OCI-LY7 (cell line): ENCODE results near the gene CHD2.

Experiments used
- EZH2phosphoT487 ChIP-seq: fragments of 200-600 bp; sonication (generic); IDR thresholded peaks from 2 replicates; pipeline ENCODE4 v1.6.1; 2018; ENCODE audit warnings: low read depth, borderline replicate concordance, mild to moderate bottlenecking, mixed run types, antibody characterized with exemption, low read length, moderate library complexity, mixed read lengths
- TF ChIP-seq, protein P1 (sequence below): fragments of 200-600 bp; sonication (generic); conservative IDR thresholded peaks from 2 replicates; pipeline ENCODE4 v1.5.1; 2014; ENCODE audit warnings: mild to moderate bottlenecking, antibody characterized with exemption, low read length, moderate library complexity, mixed read lengths

DNA sequence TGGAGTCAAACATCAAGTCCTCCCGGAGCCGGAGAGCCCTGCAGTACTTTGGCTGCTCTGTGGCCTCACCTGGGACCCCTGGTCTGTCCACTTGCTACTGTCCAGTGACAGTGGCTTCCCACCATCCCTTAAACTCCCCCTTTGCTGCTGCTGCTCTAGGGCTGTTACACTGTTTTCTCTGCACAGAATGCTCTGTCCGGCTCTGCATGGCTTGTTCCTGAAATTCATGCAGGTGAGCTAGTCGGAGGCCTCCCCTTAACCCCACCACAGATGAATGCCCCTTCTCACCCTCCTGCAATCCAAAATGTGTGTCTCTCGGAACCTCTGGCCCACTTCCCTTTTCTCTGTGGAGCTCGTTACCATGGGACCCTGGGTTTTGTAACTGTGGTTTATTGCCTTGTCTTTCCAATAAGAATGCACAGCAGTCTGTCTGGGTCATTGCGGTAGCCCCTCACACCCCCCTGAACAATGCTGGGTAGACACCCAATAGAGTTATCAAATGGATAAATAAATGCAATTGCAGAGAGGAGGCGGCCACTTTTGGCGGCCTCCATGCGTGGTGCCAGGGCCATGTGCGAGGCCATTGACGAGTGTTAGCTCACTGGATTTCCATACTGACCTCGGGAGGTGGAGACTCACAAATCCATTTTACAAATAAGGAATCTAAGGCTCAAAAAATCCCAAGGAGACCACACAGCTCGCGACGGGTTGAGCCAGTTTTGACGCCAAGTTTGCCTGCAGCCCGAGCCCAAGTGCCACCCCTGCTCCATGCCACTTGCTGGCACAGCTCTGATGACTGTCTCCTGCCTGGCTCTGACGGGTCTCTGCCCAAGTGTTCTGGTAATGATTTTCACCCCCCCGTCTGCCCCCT is 140.4 kb downstream of the CHD2 start:
- TF ChIP-seq, protein P1, sequence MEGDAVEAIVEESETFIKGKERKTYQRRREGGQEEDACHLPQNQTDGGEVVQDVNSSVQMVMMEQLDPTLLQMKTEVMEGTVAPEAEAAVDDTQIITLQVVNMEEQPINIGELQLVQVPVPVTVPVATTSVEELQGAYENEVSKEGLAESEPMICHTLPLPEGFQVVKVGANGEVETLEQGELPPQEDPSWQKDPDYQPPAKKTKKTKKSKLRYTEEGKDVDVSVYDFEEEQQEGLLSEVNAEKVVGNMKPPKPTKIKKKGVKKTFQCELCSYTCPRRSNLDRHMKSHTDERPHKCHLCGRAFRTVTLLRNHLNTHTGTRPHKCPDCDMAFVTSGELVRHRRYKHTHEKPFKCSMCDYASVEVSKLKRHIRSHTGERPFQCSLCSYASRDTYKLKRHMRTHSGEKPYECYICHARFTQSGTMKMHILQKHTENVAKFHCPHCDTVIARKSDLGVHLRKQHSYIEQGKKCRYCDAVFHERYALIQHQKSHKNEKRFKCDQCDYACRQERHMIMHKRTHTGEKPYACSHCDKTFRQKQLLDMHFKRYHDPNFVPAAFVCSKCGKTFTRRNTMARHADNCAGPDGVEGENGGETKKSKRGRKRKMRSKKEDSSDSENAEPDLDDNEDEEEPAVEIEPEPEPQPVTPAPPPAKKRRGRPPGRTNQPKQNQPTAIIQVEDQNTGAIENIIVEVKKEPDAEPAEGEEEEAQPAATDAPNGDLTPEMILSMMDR, result no peak
- TF ChIP-seq EZH2phosphoT487, result no peak
